Adrenal gland (tissue), 12 donors: Measurements from ENCODE around the gene CDCA3. TPM values are rescaled to one million over a fixed set of nuclear protein-coding genes. Genes with fewer than 3 reads are reported as not detected.

Source experiments
- DNase-seq, 7 donors: peaks; one replicate each; pipeline ENCODE4 v3.0.0-alpha.2; 2019 to 2020
- H3K27ac ChIP-seq, 5 donors: fragments of 200-600 bp; sonication (generic) in 4 of 5; 1 replicate in 3 of 5; 2 replicates in 2 of 5; pipeline versions ENCODE4 v1.5.1 to v1.8.0; 2016 to 2020; ENCODE audit warnings: mild to moderate bottlenecking in 1 of 5
- H3K27me3 ChIP-seq: fragments of 200-600 bp; 2 replicates; pipeline ENCODE4 v1.8.0; 2021
- H3K36me3 ChIP-seq, 2 donors: fragments of 200-600 bp; replicated peaks in 1 of 2; 1 replicate in 1 of 2; 2 replicates in 1 of 2; pipeline versions ENCODE4 v1.5.1 to v1.8.0; 2018 to 2022
- H3K4me1 ChIP-seq, 2 donors: fragments of 200-600 bp; replicated peaks in 1 of 2; 1 replicate in 1 of 2; 2 replicates in 1 of 2; pipeline versions ENCODE4 v1.5.1 to v1.8.0; 2018 to 2021
- H3K4me3 ChIP-seq, 4 donors: fragments of 200-600 bp; sonication (generic) in 3 of 4; one replicate each; pipeline ENCODE4 v1.5.1; 2016 to 2018
- H3K9me3 ChIP-seq, 3 donors: fragments of 200-600 bp; sonication (generic) in 1 of 3; replicated peaks in 1 of 3; 1 replicate in 2 of 3; 2 replicates in 1 of 3; pipeline versions ENCODE4 v1.5.1 to v1.8.0; 2016 to 2021
- CTCF ChIP-seq, 6 experiments: fragments of 450-650 bp in 4 of 6; fragments of 200-600 bp in 2 of 6; sonication (generic) in 1 of 6; IDR thresholded peaks; 1 replicate in 5 of 6; 2 replicates in 1 of 6; pipeline versions ENCODE4 v1.5.1 to v1.8.0; 2016 to 2021; ENCODE audit warnings: antibody characterized with exemption in 6 of 6, mild to moderate bottlenecking in 2 of 6, moderate library complexity in 1 of 6
- POLR2A ChIP-seq, 2 donors: fragments of 450-650 bp; IDR thresholded peaks; one replicate each; pipeline ENCODE4 v1.6.1; 2017; ENCODE audit warnings: antibody characterized with exemption in 2 of 2, mild to moderate bottlenecking in 2 of 2, moderate library complexity in 1 of 2
- WGBS, 4 donors: extraction: QIAGEN DNeasy Blood & Tissue Kit in 2 of 4; methylation state at CpG; one replicate each; pipeline versions ENCODE4 v1.1.5 to v1.1.7; 2013 to 2017; 5-methylcytosine and 5-hydroxymethylcytosine counted together
- intact Hi-C, 2 donors: fragments of 100-400 bp; cut with DNase I; formaldehyde crosslinking; loops; one replicate each; pipeline versions ENCODE4 v1.14.1 to v1.15.0; 2022 to 2023
- polyA plus RNA-seq, 3 donors: library from polyadenylated mRNA; stranded (reverse); fragments of 200-250 nt in 2 of 3; fragments of 350-450 nt in 1 of 3; fragmentation: Illumina TruSeq in 1 of 3; extraction: RNeasy Lipid Tissue Mini Kit (QIAGEN cat#74804) in 1 of 3; gene quantifications; one replicate each; pipeline ENCODE4 v1.2.3, GENCODE V29; 2013 to 2014
- total RNA-seq, 9 donors: library from RNA; depleted of rRNA in 4 of 9; stranded (reverse); fragments of >200 nt in 4 of 9; fragments of 120-200 nt in 1 of 9; fragmentation: NEBNext Ultra II Directional in 1 of 9; extraction: Animal tissue kit (Norgen Biotek cat#: 25700) in 1 of 9; gene quantifications; one replicate each; pipeline versions ENCODE4 v1.1.0 to v1.2.4, GENCODE V29; 2013 to 2023
- donor health status: healthy with polysubstance abuse.
- donor health status: Bipolar disorder and iron deficiency.
- donor health status: DM: yes; HTN: yes; CAD: no.
- donor health status: DM: no; HTN: no; CAD: no.
- donor health status: DM: no; HTN: no; CAD: no.
- donor health status: DM: yes; HTN: yes; CAD: no.

The CDCA3 gene
- total and polyA plus RNA-seq, 12 donors, result 2.6 to 17.7 (median 3.5) TPM; not detected in 1

GRCh38 chr12:6813363-6813762 lies 37.7 kb downstream of the CDCA3 start:
- intact Hi-C loops, result no loop called here
- Histone ChIP-seq H3K27me3 (peaks cover 17% of the 10 kb centered on the region), H3K27ac (no peak overlapping the region), H3K36me3 (no peaks in the 10 kb centered on the region), H3K4me1 (no peaks in the 10 kb centered on the region), H3K9me3 (no peaks in the 10 kb centered on the region), H3K4me3 (no peak overlapping the region)
- WGBS, 4 donors, result 56 to 67% (median 65%) methylated on average over 4 of the region's 4 CpGs
- TF ChIP-seq CTCF (IDR thresholded peaks at IDR 0.05), result no peak
- TF ChIP-seq POLR2A (IDR thresholded peaks at IDR 0.05), result no peak
- DNase-seq, result no peak

GRCh38 chr12:6810758-6811157 lies 40.3 kb downstream of the CDCA3 start:
- WGBS, 4 donors, result 78 to 88% (median 83%) methylated on average over 1 of the region's 1 CpG
- Histone ChIP-seq H3K27me3 (peaks cover 17% of the 10 kb centered on the region), H3K4me1 (no peaks in the 10 kb centered on the region), H3K9me3 (no peaks in the 10 kb centered on the region), H3K27ac (no peak overlapping the region), H3K4me3 (no peak overlapping the region), H3K36me3 (no peaks in the 10 kb centered on the region)
- TF ChIP-seq CTCF (IDR thresholded peaks at IDR 0.05) (no peak), POLR2A (IDR thresholded peaks at IDR 0.05) (no peak)
- intact Hi-C loops, result no loop called here
- DNase-seq, result no peak

GRCh38 chr12:6809056-6809455 lies 42.0 kb downstream of the CDCA3 start:
- H3K27me3 ChIP-seq, result peaks cover 13% of the 10 kb centered on the region
- H3K36me3 ChIP-seq, result no peaks in the 10 kb centered on the region
- no peak for DNase-seq
- H3K27ac ChIP-seq, result no peak overlapping the region
- intact Hi-C loops, result no loop called here
- no peak overlapping the region for H3K4me3 ChIP-seq
- H3K4me1 ChIP-seq, result no peaks in the 10 kb centered on the region
- TF ChIP-seq CTCF (IDR thresholded peaks at IDR 0.05) (no peak), POLR2A (IDR thresholded peaks at IDR 0.05) (no peak)
- no peaks in the 10 kb centered on the region for H3K9me3 ChIP-seq
- WGBS, 4 donors, result 73 to 82% (median 76%) methylated on average over 8 to 10 of the region's 10 CpGs

- intact Hi-C loops, result no loop called here
- H3K4me3 ChIP-seq, result no peak overlapping the region
- no peaks in the 10 kb centered on the region for H3K36me3 ChIP-seq
- no peaks in the 10 kb centered on the region for H3K4me1 ChIP-seq
- H3K27ac ChIP-seq, result no peak overlapping the region
- no peak for DNase-seq
- H3K27me3 ChIP-seq, result peaks cover 3% of the 10 kb centered on the region
- TF ChIP-seq POLR2A (IDR thresholded peaks at IDR 0.05) (no peak), CTCF (IDR thresholded peaks at IDR 0.05) (no peak)
- H3K9me3 ChIP-seq, result no peaks in the 10 kb centered on the region
- 25 to 67% (median 37%) methylated on average over 1 of the region's 1 CpG for WGBS, 4 donors
These were observed 43.9 kb downstream of the CDCA3 start for GRCh38 chr12:6807170-6807569.
